Memory B cell (primary cell): ENCODE data around the gene SDR42E1.
A peak's percentile ranks its signal among the peaks of the same experiment; 100 is the strongest.

Experiments
- ATAC-seq: fragments of 150-1000 bp; cut with Tn5 transposase; 2 replicates; pipeline ENCODE4 v1.10.0; 2021; ENCODE audit warnings: low read depth, mild to moderate bottlenecking, moderate library complexity
- DNase-seq, 2 donors: peaks; one replicate each; pipeline ENCODE4 v3.0.0; 2022; ENCODE audit warnings: low spot score in 2 of 2
- H3K27ac Mint-ChIP-seq: one replicate; pipeline ENCODE4 v1.8.0; 2022; ENCODE audit warnings: mild to moderate bottlenecking, moderate library complexity, mixed read lengths
- H3K27me3 Mint-ChIP-seq: one replicate; pipeline ENCODE4 v1.8.0; 2022; ENCODE audit warnings: mixed read lengths
- H3K36me3 Mint-ChIP-seq: one replicate; pipeline ENCODE4 v1.8.0; 2022; ENCODE audit warnings: mild to moderate bottlenecking, mixed read lengths
- H3K4me1 Mint-ChIP-seq: one replicate; pipeline ENCODE4 v1.8.0; 2022; ENCODE audit warnings: mixed read lengths
- H3K4me3 Mint-ChIP-seq: one replicate; pipeline ENCODE4 v1.8.0; 2022; ENCODE audit warnings: mild to moderate bottlenecking, moderate library complexity, mixed read lengths
- H3K9me3 Mint-ChIP-seq: one replicate; pipeline ENCODE4 v1.8.0; 2022; ENCODE audit warnings: mixed read lengths

SDR42E1 gene

GRCh38 chr16:82011199-82011641, at the start of gene SDR42E1:
Gene SDR42E1, minus strand, starts transcription at chr16:82011470. Its CDS starts 10,612 bp downstream, at chr16:82000858.
- Mint-ChIP-seq H3K4me3 (peak within 1 kb of the TSS; percentile 82), H3K36me3 (peaks cover 14% of the 10 kb centered on the region), H3K4me1 (peaks cover 14% of the 10 kb centered on the region), H3K27ac (peak within 1 kb of the TSS; percentile 68), H3K9me3 (peaks cover 5% of the 10 kb centered on the region), H3K27me3 (peaks cover 2% of the 10 kb centered on the region)
- ATAC-seq (peak; percentile 96), DNase-seq (peak; percentile 69 to 74)

GRCh38 chr16:82059983-82060421, 48.7 kb upstream of the SDR42E1 start:
- DNase-seq (no peak), ATAC-seq (no peak)
- Mint-ChIP-seq H3K27ac (no peak overlapping the region), H3K4me3 (no peak overlapping the region), H3K27me3 (peaks cover 21% of the 10 kb centered on the region), H3K9me3 (no peaks in the 10 kb centered on the region), H3K36me3 (no peaks in the 10 kb centered on the region), H3K4me1 (no peaks in the 10 kb centered on the region)

- Mint-ChIP-seq H3K4me3 (no peak overlapping the region), H3K36me3 (no peaks in the 10 kb centered on the region), H3K27me3 (peaks cover 21% of the 10 kb centered on the region), H3K9me3 (no peaks in the 10 kb centered on the region), H3K4me1 (no peaks in the 10 kb centered on the region), H3K27ac (no peak overlapping the region)
- DNase-seq, result no peak
- no peak for ATAC-seq
Observed at GRCh38 chr16:82059161-82059982, 48.1 kb upstream of the SDR42E1 start.

- Mint-ChIP-seq H3K4me3 (no peak overlapping the region), H3K27ac (no peak overlapping the region), H3K4me1 (no peaks in the 10 kb centered on the region), H3K36me3 (no peaks in the 10 kb centered on the region), H3K9me3 (no peaks in the 10 kb centered on the region), H3K27me3 (peaks cover 20% of the 10 kb centered on the region)
- ATAC-seq (no peak), DNase-seq (no peak)
Observed at GRCh38 chr16:82056550-82056896, 45.3 kb upstream of the SDR42E1 start.

- no peaks in the 10 kb centered on the region for H3K9me3 Mint-ChIP-seq
- ATAC-seq (no peak), DNase-seq (no peak)
- no peaks in the 10 kb centered on the region for H3K4me1 Mint-ChIP-seq
- H3K36me3 Mint-ChIP-seq, result no peaks in the 10 kb centered on the region
- no peak overlapping the region for H3K4me3 Mint-ChIP-seq
- H3K27ac Mint-ChIP-seq, result no peak overlapping the region
- H3K27me3 Mint-ChIP-seq, result peaks cover 23% of the 10 kb centered on the region
Observed at GRCh38 chr16:82055728-82056549, 44.7 kb upstream of the SDR42E1 start.

GRCh38 chr16:82055117-82055516, 43.8 kb upstream of the SDR42E1 start:
- H3K9me3 Mint-ChIP-seq, result no peaks in the 10 kb centered on the region
- H3K27ac Mint-ChIP-seq, result no peak overlapping the region
- no peaks in the 10 kb centered on the region for H3K36me3 Mint-ChIP-seq
- no peak for ATAC-seq
- no peak overlapping the region for H3K4me3 Mint-ChIP-seq
- DNase-seq, result no peak
- peaks cover 24% of the 10 kb centered on the region for H3K27me3 Mint-ChIP-seq
- no peaks in the 10 kb centered on the region for H3K4me1 Mint-ChIP-seq

GRCh38 chr16:82051656-82052055, 40.4 kb upstream of the SDR42E1 start:
- H3K4me3 Mint-ChIP-seq, result no peak overlapping the region
- no peaks in the 10 kb centered on the region for H3K4me1 Mint-ChIP-seq
- no peaks in the 10 kb centered on the region for H3K36me3 Mint-ChIP-seq
- H3K9me3 Mint-ChIP-seq, result no peaks in the 10 kb centered on the region
- DNase-seq (no peak), ATAC-seq (no peak)
- H3K27ac Mint-ChIP-seq, result no peak overlapping the region
- peaks cover 28% of the 10 kb centered on the region for H3K27me3 Mint-ChIP-seq

GRCh38 chr16:82050909-82051357, 39.7 kb upstream of the SDR42E1 start:
- Mint-ChIP-seq H3K4me1 (no peaks in the 10 kb centered on the region), H3K27me3 (peaks cover 28% of the 10 kb centered on the region), H3K9me3 (no peaks in the 10 kb centered on the region), H3K4me3 (no peak overlapping the region), H3K27ac (no peak overlapping the region), H3K36me3 (no peaks in the 10 kb centered on the region)
- no peak for ATAC-seq
- DNase-seq, result no peak

- ATAC-seq, result no peak
- Mint-ChIP-seq H3K36me3 (no peaks in the 10 kb centered on the region), H3K4me3 (no peak overlapping the region)
Observed at GRCh38 chr16:82050506-82050905, 39.2 kb upstream of the SDR42E1 start.

GRCh38 chr16:82049484-82049883, 38.2 kb upstream of the SDR42E1 start:
- ATAC-seq (no peak), DNase-seq (no peak)
- Mint-ChIP-seq H3K27ac (no peak overlapping the region), H3K27me3 (peaks cover 20% of the 10 kb centered on the region), H3K4me3 (no peak overlapping the region), H3K36me3 (no peaks in the 10 kb centered on the region), H3K9me3 (no peaks in the 10 kb centered on the region), H3K4me1 (no peaks in the 10 kb centered on the region)

More at GRCh38 chr16:82050506-82050905, 39.2 kb upstream of the SDR42E1 start:
- no peaks in the 10 kb centered on the region for H3K9me3 Mint-ChIP-seq
- DNase-seq, result no peak
- H3K27me3 Mint-ChIP-seq, result peaks cover 25% of the 10 kb centered on the region
- no peak overlapping the region for H3K27ac Mint-ChIP-seq
- no peaks in the 10 kb centered on the region for H3K4me1 Mint-ChIP-seq

GRCh38 chr16:82047787-82048186, 36.5 kb upstream of the SDR42E1 start:
- Mint-ChIP-seq H3K36me3 (no peaks in the 10 kb centered on the region), H3K4me3 (no peak overlapping the region), H3K4me1 (no peaks in the 10 kb centered on the region), H3K27me3 (peaks cover 18% of the 10 kb centered on the region), H3K27ac (no peak overlapping the region), H3K9me3 (no peaks in the 10 kb centered on the region)
- ATAC-seq (no peak), DNase-seq (no peak)

- ATAC-seq (no peak), DNase-seq (no peak)
- Mint-ChIP-seq H3K4me1 (no peaks in the 10 kb centered on the region), H3K27me3 (peaks cover 18% of the 10 kb centered on the region), H3K4me3 (no peak overlapping the region), H3K27ac (no peak overlapping the region), H3K9me3 (no peaks in the 10 kb centered on the region), H3K36me3 (no peaks in the 10 kb centered on the region)
Observed at GRCh38 chr16:82047374-82047773, 36.1 kb upstream of the SDR42E1 start.

GRCh38 chr16:82046941-82047340, 35.7 kb upstream of the SDR42E1 start:
- H3K4me1 Mint-ChIP-seq, result no peaks in the 10 kb centered on the region
- no peak overlapping the region for H3K27ac Mint-ChIP-seq
- ATAC-seq, result no peak
- H3K9me3 Mint-ChIP-seq, result no peaks in the 10 kb centered on the region
- no peak overlapping the region for H3K4me3 Mint-ChIP-seq
- H3K27me3 Mint-ChIP-seq, result peaks cover 18% of the 10 kb centered on the region
- DNase-seq, result no peak
- no peaks in the 10 kb centered on the region for H3K36me3 Mint-ChIP-seq

- DNase-seq, result no peak
- Mint-ChIP-seq H3K27ac (no peak overlapping the region), H3K27me3 (peaks cover 17% of the 10 kb centered on the region), H3K9me3 (no peaks in the 10 kb centered on the region), H3K36me3 (no peaks in the 10 kb centered on the region), H3K4me1 (no peaks in the 10 kb centered on the region), H3K4me3 (no peak overlapping the region)
- ATAC-seq, result no peak
Observed at GRCh38 chr16:82046541-82046940, 35.3 kb upstream of the SDR42E1 start.
